ENCODE measurements around the gene NKRF.
A peak's percentile ranks its signal among the peaks of the same experiment; 100 is the strongest.

The NKRF gene

GRCh38 chrX:119614776-119615175 lies 8.6 kb upstream of the NKRF start:
- no peak for DNase-seq (ENCODE audit: low spot score)

GRCh38 chrX:119607018-119607389 lies 780 bp upstream of the NKRF start:
- no peak for DNase-seq (ENCODE audit: low spot score)

DNA sequence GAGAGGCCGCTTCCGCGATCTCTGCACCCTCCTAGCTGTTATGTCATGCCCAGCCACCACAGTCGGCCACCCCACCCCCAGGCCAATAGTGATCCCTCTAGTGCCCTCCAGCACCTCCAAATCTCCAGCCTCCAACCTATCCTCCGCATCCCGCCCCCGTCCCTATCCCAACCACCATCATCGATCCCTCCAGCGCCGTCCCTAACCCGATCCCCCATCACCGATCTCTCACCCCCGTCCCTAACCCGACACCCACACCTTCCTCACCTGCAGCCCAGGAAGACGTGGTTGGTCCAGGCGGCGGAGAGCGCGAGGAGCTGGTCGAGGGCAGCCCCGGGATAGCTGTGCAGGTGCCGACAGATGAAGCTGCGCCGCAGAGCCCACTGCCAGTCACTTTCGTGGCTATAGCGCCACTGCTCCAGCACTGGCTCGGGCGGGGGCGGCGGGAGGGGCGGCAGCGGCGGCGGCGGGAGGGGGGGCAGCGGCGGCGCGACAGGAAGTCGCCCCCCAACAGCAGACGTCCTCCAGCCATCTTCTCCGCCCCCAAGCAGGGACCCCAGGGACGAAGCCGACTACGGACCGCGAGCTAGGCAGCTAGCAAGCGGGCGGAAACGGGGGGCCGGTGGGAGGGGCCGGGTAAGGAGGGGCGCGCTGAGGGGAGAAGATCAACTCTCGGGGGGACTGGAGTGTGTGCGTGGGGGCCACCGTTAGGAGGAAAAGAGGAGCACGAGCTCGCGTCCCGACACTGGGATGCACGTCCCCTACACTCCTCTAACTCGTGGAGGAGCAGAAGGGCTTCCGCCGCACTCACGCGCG lies 552 bp downstream of the NKRF start:
- DNase-seq (ENCODE audit: low spot score), result peak; percentile 43

DNA sequence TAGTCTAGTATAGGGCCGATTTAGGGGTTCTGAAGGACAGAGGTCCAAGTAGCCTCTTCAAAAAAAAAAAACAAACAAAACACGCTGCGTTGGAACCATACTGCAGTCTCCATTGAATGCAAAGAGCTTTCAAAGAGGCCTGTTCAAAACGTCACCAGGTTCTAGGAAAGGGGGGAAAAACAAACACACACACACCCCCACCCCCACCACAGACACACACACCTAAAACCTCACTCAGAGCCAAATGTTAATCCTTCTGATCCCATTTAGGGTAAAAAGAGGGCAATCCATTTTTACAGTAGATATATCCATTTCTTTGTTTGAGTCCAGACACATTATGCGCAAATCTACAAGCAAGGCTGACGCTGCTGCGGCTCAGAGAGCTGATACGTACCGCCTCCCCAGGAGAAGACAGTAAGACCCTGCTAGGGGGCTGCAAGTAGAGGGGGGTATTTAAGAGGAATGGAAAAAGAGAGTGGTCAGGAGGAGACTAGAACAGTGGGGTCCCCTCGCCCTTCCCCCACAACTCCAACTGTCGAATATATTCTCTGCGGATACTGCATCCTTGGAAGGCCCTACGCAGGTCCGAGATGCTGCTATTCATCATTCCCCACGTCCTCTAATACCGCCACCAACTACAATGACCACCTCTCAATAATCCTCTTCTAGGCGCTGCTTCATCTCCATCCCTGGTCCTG lies 1.3 kb downstream of the NKRF start:
- no peak for DNase-seq (ENCODE audit: low spot score)

DNA sequence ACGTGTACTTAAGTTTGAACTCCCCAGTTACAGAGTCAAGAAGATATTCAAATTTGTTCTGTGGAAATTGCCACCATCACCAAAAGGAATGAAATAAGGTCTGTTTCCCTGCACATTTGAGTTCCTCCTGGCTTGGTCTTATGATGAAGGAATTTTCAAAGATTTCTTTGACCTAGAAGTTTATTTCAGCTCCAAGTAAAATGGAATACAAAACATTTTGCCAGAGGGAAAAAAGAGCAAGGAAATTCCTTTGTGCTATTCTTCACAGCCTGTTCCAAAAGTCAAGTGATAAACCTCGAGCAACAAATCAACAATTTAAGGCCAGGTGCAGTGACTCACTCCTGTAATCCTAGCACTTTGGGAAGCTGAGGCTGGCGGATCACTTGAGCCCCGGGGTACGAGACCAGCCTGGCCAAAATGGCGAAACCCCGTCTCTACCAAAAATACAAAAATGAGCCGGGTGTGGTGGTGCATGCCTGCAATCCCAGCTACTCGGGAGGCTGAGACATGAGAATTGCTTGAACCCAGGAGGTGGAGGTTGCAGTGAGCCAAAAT lies 3.4 kb downstream of the NKRF start:
- no peak for DNase-seq (ENCODE audit: low spot score)

- no peak for DNase-seq (ENCODE audit: low spot score)
Measured at GRCh38 chrX:119589810-119590209, 16.4 kb downstream of the NKRF start.

- no peak for DNase-seq (ENCODE audit: low spot score)
Measured at GRCh38 chrX:119583431-119584059, 22.7 kb downstream of the NKRF start.

- peak; percentile 22 for DNase-seq (ENCODE audit: low spot score)
Measured at GRCh38 chrX:119579414-119579813, 26.8 kb downstream of the NKRF start.

DNA sequence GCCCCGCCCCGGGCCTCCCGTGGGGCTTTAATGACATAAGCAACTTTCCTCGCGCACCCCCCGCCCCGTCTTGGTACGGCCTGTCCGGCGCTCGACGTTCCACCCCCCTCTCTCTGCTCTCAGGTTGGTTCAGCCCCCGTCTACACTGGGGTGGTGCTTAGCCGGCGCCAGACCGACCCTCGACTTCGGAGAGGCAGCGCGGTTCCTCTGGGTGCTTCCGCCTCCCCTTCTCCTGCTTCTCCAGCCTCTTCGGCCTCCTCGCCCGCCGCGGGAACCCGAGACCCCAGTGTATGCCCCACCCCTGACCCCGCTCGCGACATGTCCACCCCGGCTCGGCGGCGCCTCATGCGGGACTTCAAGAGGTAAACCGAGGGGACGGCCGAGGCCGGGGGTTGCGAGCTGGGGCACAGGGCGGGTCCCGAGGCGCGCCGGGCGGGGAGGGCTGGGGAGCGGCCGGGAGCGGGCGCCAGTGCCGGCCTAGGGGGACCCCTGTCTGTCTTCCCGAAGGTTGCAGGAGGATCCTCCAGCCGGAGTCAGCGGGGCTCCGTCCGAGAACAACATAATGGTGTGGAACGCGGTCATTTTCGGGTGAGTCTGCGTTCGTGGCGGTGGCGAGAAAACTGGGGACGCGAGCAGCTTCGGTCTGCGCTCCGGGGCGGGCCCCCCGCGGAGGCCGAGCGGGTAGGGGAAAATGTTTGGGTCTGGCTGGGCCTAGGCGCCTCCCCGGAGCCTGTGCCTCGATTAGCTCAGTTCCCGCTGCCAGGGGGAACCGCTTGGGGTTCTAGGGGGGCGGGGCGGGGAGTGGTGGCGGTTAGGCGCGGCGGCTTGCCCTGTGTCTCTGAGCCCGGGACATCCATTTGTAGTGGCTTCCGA lies 31.6 kb downstream of the NKRF start, which contains the start of gene UBE2A:
TSS of gene UBE2A (plus strand) at position 170 of the 873 bp plus-strand sequence. CDS start at position 319, 149 bp downstream.
- DNase-seq (ENCODE audit: low spot score), result peak; percentile 89

DNA sequence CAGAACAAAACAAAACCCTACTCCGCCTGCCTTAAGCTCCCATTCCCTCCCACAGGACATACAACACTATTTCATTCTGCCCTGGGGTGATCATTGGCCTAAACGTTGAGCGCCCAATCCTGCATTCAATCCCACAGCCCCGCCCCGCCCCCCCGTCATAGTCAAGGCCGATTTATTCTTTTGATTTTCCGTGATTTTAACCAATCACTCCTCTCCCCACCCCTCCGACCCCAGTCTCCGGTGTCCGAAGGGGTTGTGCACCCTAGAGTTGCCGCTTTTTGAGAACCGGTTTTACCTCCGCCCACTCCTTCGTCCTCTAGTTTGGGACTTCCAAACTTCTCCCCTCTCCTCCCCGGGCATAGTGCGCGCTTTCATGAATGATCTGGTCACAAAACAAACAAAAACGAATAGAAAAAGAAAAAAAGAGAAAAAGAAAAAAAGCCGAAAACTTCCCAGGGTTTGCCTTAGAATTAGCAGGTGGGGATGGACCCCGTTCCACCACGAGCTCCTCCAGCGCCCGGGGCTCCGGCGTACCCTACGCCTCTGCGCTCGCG lies 32.3 kb downstream of the NKRF start:
- DNase-seq (ENCODE audit: low spot score), result peak; percentile 64

GRCh38 chrX:119573222-119573621 lies 33.0 kb downstream of the NKRF start:
- no peak for DNase-seq (ENCODE audit: low spot score)

DNA sequence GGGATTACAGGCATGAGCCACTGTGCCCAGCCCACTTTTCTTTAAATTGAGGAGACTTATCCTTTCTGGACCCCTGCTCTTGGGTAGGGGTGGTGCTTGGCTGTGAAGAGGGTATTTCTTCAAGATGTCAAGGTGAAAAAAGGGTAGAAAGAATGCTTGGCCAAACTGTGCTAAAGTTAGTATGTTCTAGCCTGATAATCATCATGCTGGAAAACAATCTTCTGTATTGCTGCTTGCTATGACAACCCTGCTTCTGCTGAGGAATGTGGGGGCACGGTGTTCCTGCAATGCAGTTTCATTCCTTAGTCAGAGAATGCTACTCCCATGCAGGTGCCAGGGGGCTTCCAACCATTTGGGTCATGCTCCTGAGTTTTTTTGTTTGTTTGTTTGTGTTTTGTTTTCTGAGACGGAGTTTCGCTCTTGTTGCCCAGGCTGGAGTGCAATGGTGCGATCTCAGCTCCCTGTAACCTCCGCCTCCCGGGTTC lies 35.8 kb downstream of the NKRF start:
- DNase-seq (ENCODE audit: low spot score), result no peak

GRCh38 chrX:119565107-119565663 lies 41.0 kb downstream of the NKRF start, which contains the start of gene STEEP1:
Gene STEEP1, minus strand, starts transcription at chrX:119565409. Its CDS starts 54 bp downstream, at chrX:119565355.
- peak; percentile 93 for DNase-seq (ENCODE audit: low spot score)

- DNase-seq (ENCODE audit: low spot score), result no peak
Measured at GRCh38 chrX:119552508-119552907, 53.7 kb downstream of the NKRF start.

DNA sequence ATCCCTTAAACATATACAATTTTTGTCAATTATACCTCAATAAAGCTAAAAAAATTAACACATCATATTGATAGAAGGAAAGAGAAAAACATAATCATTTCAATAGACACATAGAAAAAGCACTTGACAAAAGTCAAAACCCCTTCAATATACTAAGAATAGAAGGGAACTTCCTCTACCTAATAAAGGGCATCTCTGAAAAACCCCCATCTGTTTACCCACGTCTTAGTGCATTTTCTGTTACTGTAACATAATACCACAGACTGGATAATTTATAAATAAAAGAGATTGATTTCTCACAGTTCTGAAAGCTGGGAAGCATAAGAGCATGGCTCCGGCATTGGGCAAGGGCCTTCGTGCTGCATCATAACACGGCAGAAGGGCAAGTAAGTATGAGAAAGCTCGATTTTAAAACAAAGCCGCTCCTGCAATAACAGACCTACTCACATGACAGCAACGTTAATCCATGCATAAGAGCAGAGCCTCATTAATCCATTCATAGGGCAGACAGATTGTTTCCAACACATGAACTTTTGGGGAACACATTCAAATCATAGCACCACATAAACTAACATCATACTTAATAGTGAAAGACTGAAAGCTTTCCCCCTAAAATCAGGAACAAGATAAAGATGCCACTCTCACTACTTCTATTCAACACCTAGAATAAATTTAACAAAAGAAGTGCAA lies 56.8 kb downstream of the NKRF start:
- no peak for DNase-seq (ENCODE audit: low spot score)

DNA sequence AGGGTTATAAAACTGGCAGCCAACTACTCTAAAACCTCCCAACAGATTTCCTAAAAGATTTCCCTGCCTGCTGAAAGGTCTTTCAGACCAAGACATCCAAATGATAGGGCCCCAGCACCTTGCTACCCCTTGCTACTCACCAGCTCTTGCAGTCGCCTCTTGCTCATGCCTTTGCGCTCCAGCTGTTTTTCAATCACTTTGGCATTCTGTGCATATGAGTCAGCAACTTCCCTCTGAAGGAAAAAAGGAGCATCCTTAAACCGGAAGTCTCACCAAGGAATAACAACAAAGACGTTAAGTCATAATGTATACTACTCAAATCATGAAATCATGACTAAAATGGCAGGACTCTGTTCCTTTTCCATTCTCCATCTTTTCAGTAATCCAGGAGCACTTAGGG lies 65.0 kb downstream of the NKRF start:
- DNase-seq (ENCODE audit: low spot score), result no peak

GRCh38 chrX:119539872-119540271 lies 66.4 kb downstream of the NKRF start:
- DNase-seq (ENCODE audit: low spot score), result peak; percentile 29
